ENCODE measurements around the gene UGT1A8. TPM values are rescaled to one million over a fixed set of nuclear protein-coding genes. Genes with fewer than 3 reads are reported as not detected.

Gene UGT1A8
- polyA plus RNA-seq, 1 of the 3 experiments (the other 2 are of a cell fraction): not detected

GRCh38 chr2:233764761-233765160, 147.3 kb downstream of the UGT1A8 start:
- no peaks in the 10 kb centered on the region for H4K20me1 ChIP-seq (ENCODE audit: insufficient read depth)
- DNase-seq: no peak
- no peaks in the 10 kb centered on the region for H3K36me3 ChIP-seq (replicated peaks in 1 of 2; ENCODE audit: control insufficient read depth in 1 of 2, insufficient read depth in 2 of 2, low read length in 1 of 2)
- TF ChIP-seq CHD2 (IDR thresholded peaks at IDR 0.05; ENCODE audit: low read length, partially characterized antibody) (no peak), RCOR1 (IDR thresholded peaks at IDR 0.05; ENCODE audit: low read length) (no peak), USF1 (IDR thresholded peaks at IDR 0.05; ENCODE audit: borderline replicate concordance, low read depth) (no peak), FOXM1 (IDR thresholded peaks at IDR 0.05; ENCODE audit: low read depth) (no peak), RXRA (IDR thresholded peaks at IDR 0.05; ENCODE audit: borderline replicate concordance, low read depth) (no peak), EZH2phosphoT487 (IDR thresholded peaks at IDR 0.05; ENCODE audit: borderline replicate concordance, low read depth) (no peak), USF2 (IDR thresholded peaks at IDR 0.05; ENCODE audit: borderline replicate concordance, low read depth, low read length) (no peak), GABPA (IDR thresholded peaks at IDR 0.05; ENCODE audit: low read depth) (no peak), FOXJ3 (CRISPR knock-in tag; IDR thresholded peaks at IDR 0.05) (no peak), TAF1 (IDR thresholded peaks at IDR 0.05; ENCODE audit: borderline replicate concordance, low read depth, low read length) (no peak), ZBTB33 (IDR thresholded peaks at IDR 0.05; ENCODE audit: borderline replicate concordance, low read depth) (no peak), PBX3 (IDR thresholded peaks at IDR 0.05) (no peak), POLR2AphosphoS5 (IDR thresholded peaks at IDR 0.05; ENCODE audit: low read depth, low read length) (no peak), SMC3 (IDR thresholded peaks at IDR 0.05; ENCODE audit: low read depth, low read length) (no peak), REST (IDR thresholded peaks at IDR 0.05; ENCODE audit: low read depth, low read length) (no peak)
- H3K27me3 ChIP-seq (ENCODE audit: insufficient read depth): no peaks in the 10 kb centered on the region
- H3K27ac ChIP-seq (ENCODE audit: low read depth in 2 of 2, low read length in 1 of 2): no peak overlapping the region
- no peak overlapping the region for H3K4me2 ChIP-seq
- H2AFZ ChIP-seq (ENCODE audit: low read depth): no peak overlapping the region
- no peaks in the 10 kb centered on the region for H3K4me1 ChIP-seq (ENCODE audit: control insufficient read depth in 1 of 2, insufficient read depth in 2 of 2, low read depth in 1 of 2, low read length in 1 of 2)
- H3F3A ChIP-seq (replicated peaks; ENCODE audit: insufficient read depth): no peaks in the 10 kb centered on the region
- ChIA-PET POLR2A (no interaction called here), CTCF (no interaction called here)
- no peak overlapping the region for H3K4me3 ChIP-seq (ENCODE audit: low read depth in 2 of 2, low read length in 1 of 2)
- no peaks in the 10 kb centered on the region for H3K9me3 ChIP-seq
- no peak overlapping the region for H3K9ac ChIP-seq
- H3K79me2 ChIP-seq (ENCODE audit: insufficient read depth): no peaks in the 10 kb centered on the region
- WGBS (ENCODE audit: low lambda C conversion rate): 22% methylated on average over 2 of the region's 3 CpGs
- no peaks in the 10 kb centered on the region for H3K9me2 ChIP-seq

Measured in SK-N-SH (cell line).